HUES6 (cell line): ENCODE results near the gene RABEP1.

ENCODE experiments used
- H3K27ac ChIP-seq: 2 replicates; pipeline ENCODE4 v1.7.0; 2013; ENCODE audit warnings: low read depth, mild to moderate bottlenecking, low read length, inconsistent platforms
- H3K27me3 ChIP-seq: 2 replicates; pipeline ENCODE4 v1.6.1; 2013; ENCODE audit warnings: low read length; ENCODE audit not compliant: control insufficient read depth, insufficient read depth
- H3K36me3 ChIP-seq: 2 replicates; pipeline ENCODE4 v1.6.1; 2013; ENCODE audit warnings: low read length; ENCODE audit not compliant: control insufficient read depth, insufficient read depth
- H3K4me1 ChIP-seq: 2 replicates; pipeline ENCODE4 v1.6.1; 2013; ENCODE audit warnings: low read length; ENCODE audit not compliant: control insufficient read depth, insufficient read depth
- H3K4me3 ChIP-seq: 2 replicates; pipeline ENCODE4 v1.5.1; 2013; ENCODE audit warnings: low read depth, low read length
- H3K9ac ChIP-seq: one replicate; pipeline ENCODE4 v1.6.1; 2013; ENCODE audit warnings: mild to moderate bottlenecking, low read length
- H3K9me3 ChIP-seq: 2 replicates; pipeline ENCODE4 v1.6.1; 2013; ENCODE audit warnings: low read depth, low read length; ENCODE audit not compliant: control insufficient read depth, insufficient read depth

RABEP1 gene

GRCh38 chr17:5282642-5283217 is 646 bp downstream of the RABEP1 start:
- H3K4me1 ChIP-seq, result peaks cover 24% of the 10 kb centered on the region
- no peaks in the 10 kb centered on the region for H3K9me3 ChIP-seq
- H3K27ac ChIP-seq, result no peak overlapping the region
- no peaks in the 10 kb centered on the region for H3K27me3 ChIP-seq
- peak overlapping the region; percentile 79 for H3K9ac ChIP-seq
- no peaks in the 10 kb centered on the region for H3K36me3 ChIP-seq
- peak overlapping the region; percentile 83 for H3K4me3 ChIP-seq

DNA sequence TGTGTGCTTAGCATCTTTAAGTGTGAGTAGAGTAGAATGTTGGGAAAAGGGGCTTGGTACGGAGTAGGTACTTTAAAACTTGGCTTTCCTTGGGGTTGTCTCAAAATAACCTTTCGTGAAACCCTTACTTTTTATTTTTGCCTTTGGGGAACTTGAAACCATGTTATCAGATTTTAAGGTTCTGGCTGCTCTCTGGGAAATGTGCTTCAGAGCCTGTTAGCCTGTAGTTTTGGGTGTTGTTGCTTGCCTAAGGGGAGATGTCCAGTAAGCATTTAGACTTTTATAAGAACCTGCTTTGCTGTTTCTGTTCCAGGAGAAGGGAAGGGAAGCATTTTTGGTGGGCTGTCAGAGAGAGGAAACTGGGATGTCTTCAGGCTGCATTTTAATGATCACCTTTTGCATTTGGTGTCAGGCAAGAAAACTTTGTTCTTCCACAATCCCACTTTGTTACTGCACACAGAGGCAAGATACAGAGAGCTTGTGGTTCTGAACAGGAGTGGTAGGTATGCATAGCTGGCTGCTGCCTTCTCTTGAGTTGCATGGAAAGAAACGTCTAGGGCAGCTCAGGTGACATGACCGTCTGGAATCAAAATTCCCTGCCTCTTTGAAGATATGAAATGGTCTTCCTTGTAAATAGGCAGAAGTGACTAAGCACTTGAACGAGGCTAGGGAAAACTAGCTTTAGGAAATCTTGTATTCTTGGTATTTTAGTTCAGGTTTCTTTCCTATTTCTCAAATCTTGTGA is 1.7 kb downstream of the RABEP1 start:
- peak overlapping the region; percentile 83 for H3K4me3 ChIP-seq
- no peaks in the 10 kb centered on the region for H3K9me3 ChIP-seq
- H3K36me3 ChIP-seq, result no peaks in the 10 kb centered on the region
- H3K4me1 ChIP-seq, result peaks cover 33% of the 10 kb centered on the region
- peak overlapping the region; percentile 79 for H3K9ac ChIP-seq
- H3K27ac ChIP-seq, result no peak overlapping the region
- H3K27me3 ChIP-seq, result no peaks in the 10 kb centered on the region

GRCh38 chr17:5284681-5285080 is 2.6 kb downstream of the RABEP1 start:
- Histone ChIP-seq H3K4me3 (no peak overlapping the region), H3K36me3 (no peaks in the 10 kb centered on the region), H3K27me3 (no peaks in the 10 kb centered on the region), H3K9ac (no peak overlapping the region), H3K27ac (no peak overlapping the region), H3K4me1 (peaks cover 34% of the 10 kb centered on the region), H3K9me3 (no peaks in the 10 kb centered on the region)

GRCh38 chr17:5286846-5287245 is 4.8 kb downstream of the RABEP1 start:
- H3K9me3 ChIP-seq, result 0 out of 2 replicates have a peak, but pooled peaks cover 4% of the 10 kb centered on the region
- H3K4me1 ChIP-seq, result peaks cover 34% of the 10 kb centered on the region
- H3K9ac ChIP-seq, result no peak overlapping the region
- no peaks in the 10 kb centered on the region for H3K27me3 ChIP-seq
- H3K4me3 ChIP-seq, result no peak overlapping the region; the same call in 1 of the 2 replicates
- H3K27ac ChIP-seq, result peak overlapping the region; percentile 55; the same call in 1 of the 2 replicates
- H3K36me3 ChIP-seq, result peaks cover 9% of the 10 kb centered on the region

- Histone ChIP-seq H3K9me3 (0 out of 2 replicates have a peak, but pooled peaks cover 4% of the 10 kb centered on the region), H3K4me3 (no peak overlapping the region), H3K27me3 (no peaks in the 10 kb centered on the region), H3K9ac (no peak overlapping the region), H3K36me3 (peaks cover 9% of the 10 kb centered on the region), H3K27ac (no peak overlapping the region), H3K4me1 (peaks cover 13% of the 10 kb centered on the region)
Measured at GRCh38 chr17:5291683-5292350, 9.7 kb downstream of the RABEP1 start.

DNA sequence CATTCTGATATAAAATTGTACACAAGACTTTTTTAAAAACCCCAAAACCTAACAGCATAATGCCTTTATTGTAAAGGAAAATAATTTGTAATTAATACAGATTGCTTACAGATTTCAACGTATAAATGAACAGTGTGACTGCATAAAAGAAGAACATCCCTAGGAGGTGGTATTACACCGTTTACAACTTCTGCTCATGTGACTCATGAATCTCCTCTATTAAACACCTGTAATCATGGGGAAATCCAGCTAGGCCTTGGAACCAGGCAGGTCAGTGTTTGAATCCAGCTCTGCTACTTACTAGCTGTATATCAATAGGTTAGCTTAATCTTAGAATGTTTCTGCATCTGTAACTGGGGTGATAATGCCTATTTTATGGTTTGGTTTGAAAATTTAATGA is 15.2 kb downstream of the RABEP1 start:
- H3K27ac ChIP-seq, result no peak overlapping the region
- H3K36me3 ChIP-seq, result no peaks in the 10 kb centered on the region; the same call in 1 of the 2 replicates
- H3K9me3 ChIP-seq, result no peaks in the 10 kb centered on the region
- H3K4me1 ChIP-seq, result no peaks in the 10 kb centered on the region
- no peak overlapping the region for H3K4me3 ChIP-seq
- H3K27me3 ChIP-seq, result no peaks in the 10 kb centered on the region
- H3K9ac ChIP-seq, result no peak overlapping the region

DNA sequence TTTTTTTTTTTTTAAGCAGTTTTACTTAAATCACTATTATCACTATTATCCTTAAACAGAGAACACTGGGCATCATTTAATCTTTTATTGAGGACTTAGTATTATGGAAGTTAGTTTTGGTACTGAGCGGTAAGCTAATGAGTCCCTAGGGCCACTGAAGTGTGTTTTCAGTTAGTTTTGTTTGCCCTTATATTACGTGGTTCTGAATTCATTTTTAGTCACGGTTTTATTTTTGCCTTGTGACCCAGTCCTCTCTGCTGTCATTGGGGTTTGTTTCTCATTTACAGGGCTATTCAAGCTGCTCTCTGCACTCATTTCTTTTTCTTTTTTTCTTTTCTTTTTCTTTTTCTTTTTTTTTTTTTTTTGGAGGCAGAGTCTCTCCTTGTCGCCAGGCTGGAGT is 17.3 kb downstream of the RABEP1 start:
- H3K27me3 ChIP-seq, result no peaks in the 10 kb centered on the region
- no peak overlapping the region for H3K27ac ChIP-seq
- H3K4me1 ChIP-seq, result no peaks in the 10 kb centered on the region
- H3K4me3 ChIP-seq, result no peak overlapping the region
- H3K9me3 ChIP-seq, result no peaks in the 10 kb centered on the region
- H3K9ac ChIP-seq, result no peak overlapping the region
- H3K36me3 ChIP-seq, result no peaks in the 10 kb centered on the region; the same call in 1 of the 2 replicates

DNA sequence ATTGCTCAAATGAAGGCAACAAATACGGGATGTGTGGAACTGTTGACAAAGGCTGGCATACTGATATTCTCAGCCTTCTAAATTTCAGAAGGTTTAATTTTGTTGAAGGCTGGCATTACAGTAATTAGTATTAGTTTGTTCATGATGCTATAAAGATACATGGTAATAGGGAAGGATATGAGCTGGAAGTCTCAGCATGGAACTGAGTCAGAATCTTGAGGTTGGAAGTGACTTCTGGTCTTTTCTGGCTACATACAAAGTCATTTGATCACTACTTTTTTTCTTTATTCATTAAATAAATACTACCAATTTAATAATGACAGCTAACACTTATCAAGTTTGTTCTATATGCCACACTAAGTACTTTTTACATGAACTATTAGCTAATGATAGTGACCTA is 22.6 kb downstream of the RABEP1 start:
- Histone ChIP-seq H3K36me3 (peaks cover 9% of the 10 kb centered on the region), H3K27me3 (no peaks in the 10 kb centered on the region), H3K27ac (no peak overlapping the region), H3K4me3 (no peak overlapping the region), H3K9ac (no peak overlapping the region), H3K9me3 (no peaks in the 10 kb centered on the region), H3K4me1 (no peaks in the 10 kb centered on the region)

GRCh38 chr17:5309851-5310250 is 27.8 kb downstream of the RABEP1 start:
- Histone ChIP-seq H3K9ac (no peak overlapping the region), H3K36me3 (peaks cover 34% of the 10 kb centered on the region), H3K27ac (no peak overlapping the region), H3K27me3 (no peaks in the 10 kb centered on the region), H3K4me3 (no peak overlapping the region), H3K9me3 (no peaks in the 10 kb centered on the region), H3K4me1 (no peaks in the 10 kb centered on the region)

GRCh38 chr17:5325851-5326250 is 43.8 kb downstream of the RABEP1 start:
- Histone ChIP-seq H3K27ac (no peak overlapping the region), H3K9ac (no peak overlapping the region), H3K27me3 (no peaks in the 10 kb centered on the region), H3K36me3 (peaks cover 9% of the 10 kb centered on the region), H3K4me3 (no peak overlapping the region), H3K4me1 (no peaks in the 10 kb centered on the region), H3K9me3 (no peaks in the 10 kb centered on the region)
